ENCODE data around the gene F7.

F7 gene

GRCh38 chr13:113064534-113065405 lies 40.8 kb upstream of the F7 start:
- H3K9me3 ChIP-seq: no peaks in the 10 kb centered on the region
- no peak for DNase-seq (ENCODE audit: low spot score in 2 of 2)
- in situ Hi-C loops (cut with MboI; ENCODE audit: low sequenced_read_pairs): no loop called here
- H3K27me3 ChIP-seq (ENCODE audit: low read depth): no peaks in the 10 kb centered on the region
- H3K36me3 ChIP-seq (replicated peaks): no peaks in the 10 kb centered on the region
- no peaks in the 10 kb centered on the region for H3K4me1 ChIP-seq
- no peak overlapping the region for H3K4me3 ChIP-seq

- H3K4me1 ChIP-seq: no peaks in the 10 kb centered on the region
- H3K36me3 ChIP-seq (replicated peaks): no peaks in the 10 kb centered on the region
- DNase-seq (ENCODE audit: low spot score in 2 of 2): no peak
- no peaks in the 10 kb centered on the region for H3K27me3 ChIP-seq (ENCODE audit: low read depth)
- H3K9me3 ChIP-seq: no peaks in the 10 kb centered on the region
- in situ Hi-C loops (cut with MboI; ENCODE audit: low sequenced_read_pairs): no loop called here
- no peak overlapping the region for H3K4me3 ChIP-seq
These were observed 40.0 kb upstream of the F7 start for GRCh38 chr13:113065406-113066141.

- H3K36me3 ChIP-seq (replicated peaks): no peaks in the 10 kb centered on the region
- H3K9me3 ChIP-seq: no peaks in the 10 kb centered on the region
- DNase-seq (ENCODE audit: low spot score in 2 of 2): no peak
- no peaks in the 10 kb centered on the region for H3K4me1 ChIP-seq
- no peak overlapping the region for H3K4me3 ChIP-seq
- H3K27me3 ChIP-seq (ENCODE audit: low read depth): no peaks in the 10 kb centered on the region
- in situ Hi-C loops (cut with MboI; ENCODE audit: low sequenced_read_pairs): no loop called here
These were observed 39.5 kb upstream of the F7 start for GRCh38 chr13:113066142-113066455.

- Histone ChIP-seq H3K27me3 (ENCODE audit: low read depth) (no peaks in the 10 kb centered on the region), H3K4me1 (no peaks in the 10 kb centered on the region), H3K4me3 (no peak overlapping the region), H3K9me3 (no peaks in the 10 kb centered on the region), H3K36me3 (replicated peaks) (no peaks in the 10 kb centered on the region)
- in situ Hi-C loops (cut with MboI; ENCODE audit: low sequenced_read_pairs): no loop called here
- no peak for DNase-seq (ENCODE audit: low spot score in 2 of 2)
These were observed 38.8 kb upstream of the F7 start for GRCh38 chr13:113066746-113067145.

- Histone ChIP-seq H3K36me3 (replicated peaks) (no peaks in the 10 kb centered on the region), H3K4me3 (no peak overlapping the region), H3K9me3 (peaks cover 3% of the 10 kb centered on the region; the same call in 1 of the 2 replicates), H3K27me3 (ENCODE audit: low read depth) (no peaks in the 10 kb centered on the region), H3K4me1 (no peaks in the 10 kb centered on the region)
- no peak for DNase-seq (ENCODE audit: low spot score in 2 of 2)
- in situ Hi-C loops (cut with MboI; ENCODE audit: low sequenced_read_pairs): no loop called here
These were observed 35.5 kb upstream of the F7 start for GRCh38 chr13:113069861-113070805.

- no peak overlapping the region for H3K4me3 ChIP-seq
- DNase-seq (ENCODE audit: low spot score in 2 of 2): no peak
- no peaks in the 10 kb centered on the region for H3K4me1 ChIP-seq
- in situ Hi-C loops (cut with MboI; ENCODE audit: low sequenced_read_pairs): no loop called here
- no peaks in the 10 kb centered on the region for H3K36me3 ChIP-seq (replicated peaks)
- peaks cover 3% of the 10 kb centered on the region; the same call in 1 of the 2 replicates for H3K9me3 ChIP-seq
- no peaks in the 10 kb centered on the region for H3K27me3 ChIP-seq (ENCODE audit: low read depth)
These were observed 34.7 kb upstream of the F7 start for GRCh38 chr13:113070855-113071254.

- no peaks in the 10 kb centered on the region for H3K27me3 ChIP-seq (ENCODE audit: low read depth)
- H3K36me3 ChIP-seq (replicated peaks): no peaks in the 10 kb centered on the region
- H3K9me3 ChIP-seq: peaks cover 3% of the 10 kb centered on the region; the same call in 1 of the 2 replicates
- DNase-seq (ENCODE audit: low spot score in 2 of 2): no peak
- H3K4me1 ChIP-seq: no peaks in the 10 kb centered on the region
- in situ Hi-C loops (cut with MboI; ENCODE audit: low sequenced_read_pairs): no loop called here
- no peak overlapping the region for H3K4me3 ChIP-seq
These were observed 33.2 kb upstream of the F7 start for GRCh38 chr13:113072376-113072775.

GRCh38 chr13:113073942-113074341 lies 31.6 kb upstream of the F7 start:
- Histone ChIP-seq H3K27me3 (ENCODE audit: low read depth) (no peaks in the 10 kb centered on the region), H3K9me3 (peaks cover 3% of the 10 kb centered on the region; the same call in 1 of the 2 replicates), H3K4me3 (no peak overlapping the region), H3K4me1 (no peaks in the 10 kb centered on the region), H3K36me3 (replicated peaks) (no peaks in the 10 kb centered on the region)
- in situ Hi-C loops (cut with MboI; ENCODE audit: low sequenced_read_pairs): no loop called here
- DNase-seq (ENCODE audit: low spot score in 2 of 2): no peak

- no peak for DNase-seq (ENCODE audit: low spot score in 2 of 2)
- H3K4me1 ChIP-seq: no peaks in the 10 kb centered on the region
- no peaks in the 10 kb centered on the region for H3K27me3 ChIP-seq (ENCODE audit: low read depth)
- no peaks in the 10 kb centered on the region for H3K36me3 ChIP-seq (replicated peaks)
- in situ Hi-C loops (cut with MboI; ENCODE audit: low sequenced_read_pairs): no loop called here
- H3K4me3 ChIP-seq: no peak overlapping the region
- peaks cover 3% of the 10 kb centered on the region; the same call in 1 of the 2 replicates for H3K9me3 ChIP-seq
These were observed 31.2 kb upstream of the F7 start for GRCh38 chr13:113074401-113074800.

- Histone ChIP-seq H3K9me3 (peaks cover 3% of the 10 kb centered on the region; the same call in 1 of the 2 replicates), H3K4me3 (no peak overlapping the region), H3K36me3 (replicated peaks) (no peaks in the 10 kb centered on the region), H3K4me1 (no peaks in the 10 kb centered on the region), H3K27me3 (ENCODE audit: low read depth) (no peaks in the 10 kb centered on the region)
- DNase-seq (ENCODE audit: low spot score in 2 of 2): no peak
- in situ Hi-C loops (cut with MboI; ENCODE audit: low sequenced_read_pairs): no loop called here
These were observed 30.7 kb upstream of the F7 start for GRCh38 chr13:113074876-113075275.

- in situ Hi-C loops (cut with MboI; ENCODE audit: low sequenced_read_pairs): no loop called here
- Histone ChIP-seq H3K36me3 (replicated peaks) (no peaks in the 10 kb centered on the region), H3K4me1 (no peaks in the 10 kb centered on the region), H3K9me3 (peaks cover 3% of the 10 kb centered on the region; the same call in 1 of the 2 replicates), H3K4me3 (no peak overlapping the region), H3K27me3 (ENCODE audit: low read depth) (no peaks in the 10 kb centered on the region)
- no peak for DNase-seq (ENCODE audit: low spot score in 2 of 2)
These were observed 29.9 kb upstream of the F7 start for GRCh38 chr13:113075711-113076110.

- in situ Hi-C loops (cut with MboI; ENCODE audit: low sequenced_read_pairs): no loop called here
- Histone ChIP-seq H3K27me3 (ENCODE audit: low read depth) (no peaks in the 10 kb centered on the region), H3K36me3 (replicated peaks) (no peaks in the 10 kb centered on the region), H3K9me3 (peaks cover 3% of the 10 kb centered on the region; the same call in 1 of the 2 replicates), H3K4me3 (no peak overlapping the region), H3K4me1 (no peaks in the 10 kb centered on the region)
- no peak for DNase-seq (ENCODE audit: low spot score in 2 of 2)
These were observed 28.8 kb upstream of the F7 start for GRCh38 chr13:113076681-113077401.

GRCh38 chr13:113077566-113077952 lies 28.0 kb upstream of the F7 start:
- in situ Hi-C loops (cut with MboI; ENCODE audit: low sequenced_read_pairs): no loop called here
- Histone ChIP-seq H3K4me1 (no peaks in the 10 kb centered on the region), H3K4me3 (no peak overlapping the region), H3K27me3 (ENCODE audit: low read depth) (no peaks in the 10 kb centered on the region), H3K9me3 (no peaks in the 10 kb centered on the region), H3K36me3 (replicated peaks) (no peaks in the 10 kb centered on the region)
- DNase-seq (ENCODE audit: low spot score in 2 of 2): no peak
